ENCODE results near the gene COQ9. TPM values are rescaled to one million over a fixed set of nuclear protein-coding genes. Genes with fewer than 3 reads are reported as not detected.

Gene COQ9
- total RNA-seq, 1 experiment from 2014 or later: 62.7 TPM

GRCh38 chr16:57469046-57469445 lies 21.8 kb downstream of the COQ9 start:
- no peak overlapping the region for H3K4me2 ChIP-seq (ENCODE audit: low read length)
- BruUV-seq (replicated peaks): no TSS peak
- peaks cover 23% of the 10 kb centered on the region for H3K79me2 ChIP-seq (ENCODE audit: insufficient read depth, low read length)
- no peak overlapping the region for H3K9ac ChIP-seq (ENCODE audit: low read length)
- no peak for ATAC-seq
- ChIA-PET POLR2A (no interaction called here), CTCF (no interaction called here), RAD21 (ENCODE audit: low non-redundant PET in 1 of 2, low total read pairs in 2 of 2, uncharacterized antibody in 2 of 2, unreplicated experiment in 2 of 2) (no interaction called here)
- intact Hi-C loops (cut with micrococcal nuclease): no loop called here
- no peak overlapping the region for H2AFZ ChIP-seq (ENCODE audit: low read depth, low read length, poor library complexity, severe bottlenecking)
- no peaks in the 10 kb centered on the region for H3K9me3 ChIP-seq (ENCODE audit: control insufficient read depth in 1 of 2, insufficient read depth in 1 of 2, low read depth in 1 of 2, low read length in 2 of 2)
- no peaks in the 10 kb centered on the region for H4K20me1 ChIP-seq (ENCODE audit: insufficient read depth)
- H3K27me3 ChIP-seq (ENCODE audit: insufficient read depth, low read length): no peaks in the 10 kb centered on the region
- no peak for DNase-seq (ENCODE audit: low read depth, low spot score)
- H3K9me2 ChIP-seq (ENCODE audit: insufficient read depth): no peaks in the 10 kb centered on the region
- no peak overlapping the region for H3K4me3 ChIP-seq (replicated peaks in 1 of 2; ENCODE audit: low read depth in 1 of 2, low read length in 2 of 2)
- no peak overlapping the region for H3K27ac ChIP-seq (ENCODE audit: low read depth, low read length)
- no peak for TF ChIP-seq ELF1 (IDR thresholded peaks at IDR 0.05; ENCODE audit: borderline replicate concordance, low read depth)
- H3K36me3 ChIP-seq (ENCODE audit: control insufficient read depth in 1 of 2, insufficient read depth in 2 of 2, low read length in 2 of 2): peaks cover 58 to 74% of the 10 kb centered on the region in 2 experiments; a peak in 3 of 4 replicates
- H3K4me1 ChIP-seq (ENCODE audit: control insufficient read depth in 1 of 2, insufficient read depth in 2 of 2, low read length in 2 of 2): peaks cover under 1% of the 10 kb centered on the region in 2 experiments; a peak in 1 of 4 replicates

DNA sequence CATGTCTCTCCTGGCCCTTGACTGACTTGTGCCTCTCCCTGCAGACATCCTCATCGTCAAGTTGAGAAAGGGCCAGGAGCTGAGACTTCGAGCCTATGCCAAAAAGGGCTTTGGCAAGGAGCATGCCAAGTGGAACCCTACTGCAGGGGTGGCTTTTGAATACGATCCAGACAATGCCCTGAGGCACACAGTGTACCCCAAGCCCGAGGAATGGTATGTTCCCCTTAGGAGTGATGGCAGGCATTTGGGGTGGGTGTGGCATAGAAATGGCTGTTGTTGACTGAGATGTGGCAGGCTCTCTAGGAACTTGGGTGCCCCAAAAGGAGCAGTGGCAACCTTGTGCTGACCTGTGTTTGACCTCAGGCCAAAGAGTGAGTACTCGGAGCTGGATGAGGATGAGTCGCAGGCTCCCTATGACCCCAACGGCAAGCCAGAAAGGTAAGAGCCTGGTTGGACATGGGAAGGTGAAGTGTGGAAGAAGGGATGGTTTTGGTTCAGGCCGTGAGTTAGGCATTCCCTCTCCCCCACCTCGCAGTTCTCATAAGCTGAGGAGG lies 22.7 kb downstream of the COQ9 start:
- ChIA-PET RAD21 (ENCODE audit: low non-redundant PET in 1 of 2, low total read pairs in 2 of 2, uncharacterized antibody in 2 of 2, unreplicated experiment in 2 of 2) (no interaction called here), POLR2A (no interaction called here), CTCF (no interaction called here)
- Histone ChIP-seq H3K4me2 (ENCODE audit: low read length) (no peak overlapping the region), H3K27ac (ENCODE audit: low read depth, low read length) (no peak overlapping the region), H3K79me2 (ENCODE audit: insufficient read depth, low read length) (peaks cover 15% of the 10 kb centered on the region; the same call in 1 of the 2 replicates), H3K27me3 (ENCODE audit: insufficient read depth, low read length) (no peaks in the 10 kb centered on the region), H2AFZ (ENCODE audit: low read depth, low read length, poor library complexity, severe bottlenecking) (no peak overlapping the region), H3K9me3 (ENCODE audit: control insufficient read depth in 1 of 2, insufficient read depth in 1 of 2, low read depth in 1 of 2, low read length in 2 of 2) (no peaks in the 10 kb centered on the region), H4K20me1 (ENCODE audit: insufficient read depth) (no peaks in the 10 kb centered on the region), H3K4me3 (replicated peaks in 1 of 2; ENCODE audit: low read depth in 1 of 2, low read length in 2 of 2) (no peak overlapping the region), H3K9me2 (ENCODE audit: insufficient read depth) (no peaks in the 10 kb centered on the region), H3K36me3 (ENCODE audit: control insufficient read depth in 1 of 2, insufficient read depth in 2 of 2, low read length in 2 of 2) (peaks cover 51 to 67% of the 10 kb centered on the region in 2 experiments; a peak in 3 of 4 replicates), H3K4me1 (ENCODE audit: control insufficient read depth in 1 of 2, insufficient read depth in 2 of 2, low read length in 2 of 2) (no peaks in the 10 kb centered on the region), H3K9ac (ENCODE audit: low read length) (no peak overlapping the region)
- BruUV-seq (replicated peaks): no TSS peak
- DNase-seq (ENCODE audit: low read depth, low spot score): no peak
- no peak for ATAC-seq
- intact Hi-C loops (cut with micrococcal nuclease): no loop called here
- TF ChIP-seq SRF (IDR thresholded peaks at IDR 0.05; ENCODE audit: low read depth): no peak
- TF ChIP-seq ELF1 (IDR thresholded peaks at IDR 0.05; ENCODE audit: borderline replicate concordance, low read depth): no peak
- TF ChIP-seq, protein P1, sequence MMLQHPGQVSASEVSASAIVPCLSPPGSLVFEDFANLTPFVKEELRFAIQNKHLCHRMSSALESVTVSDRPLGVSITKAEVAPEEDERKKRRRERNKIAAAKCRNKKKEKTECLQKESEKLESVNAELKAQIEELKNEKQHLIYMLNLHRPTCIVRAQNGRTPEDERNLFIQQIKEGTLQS (IDR thresholded peaks at IDR 0.05): no peak
- TF ChIP-seq CBX3 (IDR thresholded peaks at IDR 0.05; ENCODE audit: low read depth): no peak
- TF ChIP-seq, protein P2, sequence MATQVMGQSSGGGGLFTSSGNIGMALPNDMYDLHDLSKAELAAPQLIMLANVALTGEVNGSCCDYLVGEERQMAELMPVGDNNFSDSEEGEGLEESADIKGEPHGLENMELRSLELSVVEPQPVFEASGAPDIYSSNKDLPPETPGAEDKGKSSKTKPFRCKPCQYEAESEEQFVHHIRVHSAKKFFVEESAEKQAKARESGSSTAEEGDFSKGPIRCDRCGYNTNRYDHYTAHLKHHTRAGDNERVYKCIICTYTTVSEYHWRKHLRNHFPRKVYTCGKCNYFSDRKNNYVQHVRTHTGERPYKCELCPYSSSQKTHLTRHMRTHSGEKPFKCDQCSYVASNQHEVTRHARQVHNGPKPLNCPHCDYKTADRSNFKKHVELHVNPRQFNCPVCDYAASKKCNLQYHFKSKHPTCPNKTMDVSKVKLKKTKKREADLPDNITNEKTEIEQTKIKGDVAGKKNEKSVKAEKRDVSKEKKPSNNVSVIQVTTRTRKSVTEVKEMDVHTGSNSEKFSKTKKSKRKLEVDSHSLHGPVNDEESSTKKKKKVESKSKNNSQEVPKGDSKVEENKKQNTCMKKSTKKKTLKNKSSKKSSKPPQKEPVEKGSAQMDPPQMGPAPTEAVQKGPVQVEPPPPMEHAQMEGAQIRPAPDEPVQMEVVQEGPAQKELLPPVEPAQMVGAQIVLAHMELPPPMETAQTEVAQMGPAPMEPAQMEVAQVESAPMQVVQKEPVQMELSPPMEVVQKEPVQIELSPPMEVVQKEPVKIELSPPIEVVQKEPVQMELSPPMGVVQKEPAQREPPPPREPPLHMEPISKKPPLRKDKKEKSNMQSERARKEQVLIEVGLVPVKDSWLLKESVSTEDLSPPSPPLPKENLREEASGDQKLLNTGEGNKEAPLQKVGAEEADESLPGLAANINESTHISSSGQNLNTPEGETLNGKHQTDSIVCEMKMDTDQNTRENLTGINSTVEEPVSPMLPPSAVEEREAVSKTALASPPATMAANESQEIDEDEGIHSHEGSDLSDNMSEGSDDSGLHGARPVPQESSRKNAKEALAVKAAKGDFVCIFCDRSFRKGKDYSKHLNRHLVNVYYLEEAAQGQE (IDR thresholded peaks at IDR 0.05; ENCODE audit: low read depth): no peak
- no peak for TF ChIP-seq EGR1 (IDR thresholded peaks at IDR 0.05; ENCODE audit: low read depth)
- TF ChIP-seq MAX (IDR thresholded peaks at IDR 0.05): no peak
- TF ChIP-seq CEBPB (IDR thresholded peaks at IDR 0.05; ENCODE audit: low read depth): no peak
- no peak for TF ChIP-seq FOSL1 (IDR thresholded peaks at IDR 0.05; ENCODE audit: low read depth)
- TF ChIP-seq EZH2 (IDR thresholded peaks at IDR 0.05): no peak
- TF ChIP-seq SIN3A (IDR thresholded peaks at IDR 0.05; ENCODE audit: low read depth): no peak
